Left hindlimb (tissue), 1 donor: ENCODE measurements around the gene KIF20B.
A peak's percentile ranks its signal among the peaks of the same experiment; 100 is the strongest.

Source experiments
- DNase-seq: peaks from one replicate; pipeline ENCODE4 v3.0.0-alpha.2; 2018

Gene KIF20B

GRCh38 chr10:89701242-89702120 is at the start of gene KIF20B:
TSS of gene KIF20B (plus strand) at chr10:89701590. CDS start at chr10:89705295, 3,705 bp downstream.
- DNase-seq, result peak; percentile 98

- no peak for DNase-seq
Measured at GRCh38 chr10:89651916-89652573, 49.3 kb upstream of the KIF20B start.

GRCh38 chr10:89652806-89653370 is 48.5 kb upstream of the KIF20B start:
- DNase-seq, result no peak

GRCh38 chr10:89653410-89653869 is 48.0 kb upstream of the KIF20B start:
- DNase-seq, result no peak

GRCh38 chr10:89655722-89656121 is 45.7 kb upstream of the KIF20B start:
- DNase-seq, result no peak

- no peak for DNase-seq
Measured at GRCh38 chr10:89657302-89657701, 44.1 kb upstream of the KIF20B start.

- DNase-seq, result no peak
Measured at GRCh38 chr10:89659143-89660131, 42.0 kb upstream of the KIF20B start.

- no peak for DNase-seq
Measured at GRCh38 chr10:89662596-89662995, 38.8 kb upstream of the KIF20B start.

GRCh38 chr10:89663144-89663543 is 38.2 kb upstream of the KIF20B start:
- no peak for DNase-seq

GRCh38 chr10:89664203-89664602 is 37.2 kb upstream of the KIF20B start:
- DNase-seq, result no peak

- DNase-seq, result no peak
Measured at GRCh38 chr10:89665302-89665701, 36.1 kb upstream of the KIF20B start.

GRCh38 chr10:89666138-89666537 is 35.3 kb upstream of the KIF20B start:
- no peak for DNase-seq

GRCh38 chr10:89668386-89669071 is 32.9 kb upstream of the KIF20B start:
- no peak for DNase-seq

GRCh38 chr10:89669985-89670384 is 31.4 kb upstream of the KIF20B start:
- DNase-seq, result no peak

GRCh38 chr10:89670926-89671325 is 30.5 kb upstream of the KIF20B start:
- DNase-seq, result no peak

GRCh38 chr10:89677341-89677740 is 24.0 kb upstream of the KIF20B start:
- DNase-seq, result no peak

- no peak for DNase-seq
Measured at GRCh38 chr10:89679986-89680385, 21.4 kb upstream of the KIF20B start.

- peak; percentile 36 for DNase-seq
Measured at GRCh38 chr10:89683883-89684282, 17.5 kb upstream of the KIF20B start.

- no peak for DNase-seq
Measured at GRCh38 chr10:89684604-89685003, 16.8 kb upstream of the KIF20B start.

GRCh38 chr10:89685936-89686335 is 15.5 kb upstream of the KIF20B start:
- DNase-seq, result no peak

- no peak for DNase-seq
Measured at GRCh38 chr10:89690027-89690426, 11.4 kb upstream of the KIF20B start.

- no peak for DNase-seq
Measured at GRCh38 chr10:89692416-89692815, 9.0 kb upstream of the KIF20B start.
